ENCODE data around the gene TBCK.

DNA sequence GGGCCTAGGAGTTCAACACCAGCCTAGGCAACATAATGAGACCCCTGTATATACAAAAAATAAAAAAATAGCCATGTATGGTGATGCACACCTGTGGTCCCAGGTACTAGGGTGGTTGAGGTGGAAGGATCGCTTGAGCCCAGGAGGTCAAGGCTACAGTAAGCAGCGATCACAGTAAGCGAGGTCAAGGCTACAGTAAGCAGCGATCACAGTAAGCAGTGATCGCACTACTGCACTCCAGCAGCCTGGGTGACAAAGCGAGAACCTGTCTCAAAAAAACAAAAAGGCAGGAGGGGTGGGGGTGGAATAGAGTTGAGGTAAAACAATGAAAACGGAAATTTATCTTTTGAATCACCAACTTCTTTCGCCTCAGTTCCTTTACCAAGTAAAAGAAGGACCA, 29.4 kb downstream of the TBCK start:
- TF ChIP-seq POLR2A (IDR thresholded peaks at IDR 0.05) (no peak), POLR2AphosphoS5 (IDR thresholded peaks at IDR 0.05) (no peak)
- TF ChIP-seq, protein P1, sequence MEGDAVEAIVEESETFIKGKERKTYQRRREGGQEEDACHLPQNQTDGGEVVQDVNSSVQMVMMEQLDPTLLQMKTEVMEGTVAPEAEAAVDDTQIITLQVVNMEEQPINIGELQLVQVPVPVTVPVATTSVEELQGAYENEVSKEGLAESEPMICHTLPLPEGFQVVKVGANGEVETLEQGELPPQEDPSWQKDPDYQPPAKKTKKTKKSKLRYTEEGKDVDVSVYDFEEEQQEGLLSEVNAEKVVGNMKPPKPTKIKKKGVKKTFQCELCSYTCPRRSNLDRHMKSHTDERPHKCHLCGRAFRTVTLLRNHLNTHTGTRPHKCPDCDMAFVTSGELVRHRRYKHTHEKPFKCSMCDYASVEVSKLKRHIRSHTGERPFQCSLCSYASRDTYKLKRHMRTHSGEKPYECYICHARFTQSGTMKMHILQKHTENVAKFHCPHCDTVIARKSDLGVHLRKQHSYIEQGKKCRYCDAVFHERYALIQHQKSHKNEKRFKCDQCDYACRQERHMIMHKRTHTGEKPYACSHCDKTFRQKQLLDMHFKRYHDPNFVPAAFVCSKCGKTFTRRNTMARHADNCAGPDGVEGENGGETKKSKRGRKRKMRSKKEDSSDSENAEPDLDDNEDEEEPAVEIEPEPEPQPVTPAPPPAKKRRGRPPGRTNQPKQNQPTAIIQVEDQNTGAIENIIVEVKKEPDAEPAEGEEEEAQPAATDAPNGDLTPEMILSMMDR (IDR thresholded peaks at IDR 0.05 in 8 of 11, conservative IDR thresholded peaks at IDR 0.05 in 3 of 11): no peak

Data from spleen (tissue), 7 donors.